ENCODE measurements around the gene PPIH. TPM values are rescaled to one million over a fixed set of nuclear protein-coding genes. Genes with fewer than 3 reads are reported as not detected.
"Not testable (repeated sequence)": the region's sequence is repeated elsewhere in the genome, so short reads cannot be mapped to it uniquely, and the experiment has no call there.

PPIH gene
- polyA plus RNA-seq, 3 donors = 15.6 to 34.3 (median 25.0) TPM

GRCh38 chr1:42721926-42722325, 63.7 kb downstream of the PPIH start:
- WGBS, 3 donors = 81 to 98% (median 96%) methylated on average over 3 of the region's 3 CpGs
- no peak overlapping the region for H3K27ac ChIP-seq (ENCODE audit: low read depth, low read length)

- 90 to 100% (median 94%) methylated on average over 2 of the region's 2 CpGs for WGBS, 3 donors
- H3K27ac ChIP-seq (ENCODE audit: low read depth, low read length) = not testable (repeated sequence)
These were observed 64.2 kb downstream of the PPIH start for GRCh38 chr1:42722403-42722802.

GRCh38 chr1:42723511-42723910, 65.3 kb downstream of the PPIH start:
- WGBS, 3 donors = 84 to 89% (median 88%) methylated on average over 6 of the region's 6 CpGs
- no peak overlapping the region for H3K27ac ChIP-seq (ENCODE audit: low read depth, low read length)

- WGBS, 3 donors = 95 to 100% (median 95%) methylated on average over 4 of the region's 4 CpGs
- H3K27ac ChIP-seq (ENCODE audit: low read depth, low read length) = not testable (repeated sequence)
These were observed 67.6 kb downstream of the PPIH start for GRCh38 chr1:42725820-42726219.

Other genes starting within 250 kb of the PPIH start
- 1 to 10 TPM; 1.5 to 2.0 (median 1.7) TPM for gene ZMYND12, start 202.4 kb upstream of the PPIH start, polyA plus RNA-seq
- 100 to 1,000 TPM in 1 of 3 donors, 10 to 100 TPM in 2; 48.2 to 103 (median 53.9) TPM for gene PPCS, start 201.9 kb upstream of the PPIH start, polyA plus RNA-seq
- 1 to 10 TPM in 1 of 3 donors, under 1 TPM in 2; 0.31 to 1.4 (median 0.90) TPM for gene CCDC30, start 195.1 kb upstream of the PPIH start, polyA plus RNA-seq
- gene YBX1, start 24.0 kb downstream of the PPIH start, polyA plus RNA-seq = 100 to 1,000 TPM; 218 to 926 (median 714) TPM
- gene CLDN19, start 81.8 kb downstream of the PPIH start, polyA plus RNA-seq = under 1 TPM in 1 of 3 donors, not detected in 2; 0.01 TPM
- gene P3H1, start 108.6 kb downstream of the PPIH start, polyA plus RNA-seq = 10 to 100 TPM; 12.9 to 28.1 (median 22.7) TPM
- gene C1orf50, start 108.8 kb downstream of the PPIH start, polyA plus RNA-seq = 1 to 10 TPM; 2.5 to 4.1 (median 3.1) TPM
- under 1 TPM in 1 of 3 donors, not detected in 2; 0.05 TPM for gene TMEM269, start 126.6 kb downstream of the PPIH start, polyA plus RNA-seq
- gene ERMAP, start 158.7 kb downstream of the PPIH start, polyA plus RNA-seq = 1 to 10 TPM; 3.5 to 7.8 (median 7.0) TPM
- 10 to 100 TPM; 11.4 to 44.5 (median 28.9) TPM for gene SVBP, start 159.0 kb downstream of the PPIH start, polyA plus RNA-seq
- gene ZNF691, start 188.2 kb downstream of the PPIH start, polyA plus RNA-seq = 1 to 10 TPM; 3.5 to 5.6 (median 4.2) TPM